Vagina (tissue), 2 donors: ENCODE data around the gene UNK. TPM values are rescaled to one million over a fixed set of nuclear protein-coding genes. Genes with fewer than 3 reads are reported as not detected.
"Not testable (repeated sequence)": the region's sequence is repeated elsewhere in the genome, so short reads cannot be mapped to it uniquely, and the experiment has no call there.

ENCODE experiments used
- DNase-seq, 2 donors: peaks; one replicate each; pipeline ENCODE4 v3.0.0-alpha.2; 2017; ENCODE audit errors: extremely low spot score in 2 of 2
- H3K27ac ChIP-seq: fragments of 200-600 bp; sonication (generic); one replicate; pipeline ENCODE4 v1.5.1; 2019
- H3K27me3 ChIP-seq: fragments of 200-600 bp; sonication (generic); one replicate; pipeline ENCODE4 v1.5.1; 2019
- H3K36me3 ChIP-seq, 2 donors: fragments of 200-600 bp; sonication (generic); one replicate each; pipeline ENCODE4 v1.5.1; 2017 to 2019
- H3K4me1 ChIP-seq: fragments of 200-600 bp; sonication (generic); one replicate; pipeline ENCODE4 v1.5.1; 2019
- H3K4me3 ChIP-seq, 2 donors: fragments of 200-600 bp; sonication (generic); 1 replicate in 1 of 2; 2 replicates in 1 of 2; pipeline ENCODE4 v1.5.1; 2016 to 2019
- H3K9me3 ChIP-seq: fragments of 200-600 bp; sonication (generic); one replicate; pipeline ENCODE4 v1.5.1; 2019
- POLR2A ChIP-seq, 2 donors: fragments of 450-650 bp; IDR thresholded peaks; one replicate each; pipeline ENCODE4 v1.6.1; 2017; ENCODE audit warnings: antibody characterized with exemption in 2 of 2, mild to moderate bottlenecking in 2 of 2, moderate library complexity in 2 of 2
- POLR2AphosphoS5 ChIP-seq, 2 donors: sonication (generic); formaldehyde crosslinking; IDR thresholded peaks; one replicate each; pipeline ENCODE4 v1.9.0; 2017; ENCODE audit warnings: antibody characterized with exemption in 2 of 2, mild to moderate bottlenecking in 2 of 2, low read depth in 1 of 2; ENCODE audit not compliant: insufficient read depth in 1 of 2
- intact Hi-C: fragments of 100-400 bp; cut with DNase I; formaldehyde crosslinking; loops from one replicate; pipeline ENCODE4 v1.15.1; 2023
- total RNA-seq: library from RNA; depleted of rRNA; stranded (reverse); fragments of >200 nt; gene quantifications from one replicate; pipeline ENCODE4 v1.2.3, GENCODE V29; 2016
- TF ChIP-seq, protein P1 (sequence below), 3 experiments: fragments of 450-650 bp in 2 of 3; fragments of 200-600 bp in 1 of 3; sonication (generic) in 1 of 3; IDR thresholded peaks; one replicate each; pipeline ENCODE4 v1.5.1; 2017 to 2019; ENCODE audit warnings: antibody characterized with exemption in 3 of 3, mild to moderate bottlenecking in 2 of 3, moderate library complexity in 2 of 3

The UNK gene
- total RNA-seq, 1 donor from 2014 or later: 35.1 TPM

DNA sequence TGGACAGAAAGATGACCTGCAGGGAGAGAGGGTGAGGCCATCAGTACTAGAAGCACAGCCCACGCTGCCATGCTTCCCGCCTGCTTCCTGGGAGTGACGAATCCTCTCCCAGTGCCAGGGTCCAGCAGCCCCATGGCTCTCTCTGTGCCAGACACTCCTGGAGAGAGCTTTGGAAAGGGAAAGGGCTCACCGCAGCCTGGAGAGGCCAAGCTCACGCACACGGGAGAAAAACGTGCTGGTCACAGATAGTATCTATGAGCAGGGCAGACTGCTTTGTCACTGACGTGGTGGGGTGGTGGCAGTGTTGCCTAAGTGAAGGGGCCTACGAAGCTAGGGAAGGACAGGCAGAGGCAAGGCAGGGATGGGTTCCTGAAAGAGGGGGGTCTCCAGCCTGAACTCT, 65.1 kb downstream of the UNK start:
- intact Hi-C loops: loop anchor here (5.0 kb wide), 2 partner anchors 43 to 72 kb away; a partner anchor contains a TSS
- no peaks in the 10 kb centered on the region for H3K9me3 ChIP-seq
- peaks cover 8 to 60% of the 10 kb centered on the region in 2 donors for H3K36me3 ChIP-seq
- no peak for DNase-seq
- H3K4me1 ChIP-seq: peaks cover 80% of the 10 kb centered on the region
- H3K4me3 ChIP-seq: no peak overlapping the region
- no peak overlapping the region for H3K27ac ChIP-seq
- TF ChIP-seq POLR2A (IDR thresholded peaks at IDR 0.05): no peak
- no peak for TF ChIP-seq POLR2AphosphoS5 (IDR thresholded peaks at IDR 0.05; ENCODE audit: insufficient read depth in 1 of 2, low read depth in 1 of 2)
- TF ChIP-seq, protein P1, sequence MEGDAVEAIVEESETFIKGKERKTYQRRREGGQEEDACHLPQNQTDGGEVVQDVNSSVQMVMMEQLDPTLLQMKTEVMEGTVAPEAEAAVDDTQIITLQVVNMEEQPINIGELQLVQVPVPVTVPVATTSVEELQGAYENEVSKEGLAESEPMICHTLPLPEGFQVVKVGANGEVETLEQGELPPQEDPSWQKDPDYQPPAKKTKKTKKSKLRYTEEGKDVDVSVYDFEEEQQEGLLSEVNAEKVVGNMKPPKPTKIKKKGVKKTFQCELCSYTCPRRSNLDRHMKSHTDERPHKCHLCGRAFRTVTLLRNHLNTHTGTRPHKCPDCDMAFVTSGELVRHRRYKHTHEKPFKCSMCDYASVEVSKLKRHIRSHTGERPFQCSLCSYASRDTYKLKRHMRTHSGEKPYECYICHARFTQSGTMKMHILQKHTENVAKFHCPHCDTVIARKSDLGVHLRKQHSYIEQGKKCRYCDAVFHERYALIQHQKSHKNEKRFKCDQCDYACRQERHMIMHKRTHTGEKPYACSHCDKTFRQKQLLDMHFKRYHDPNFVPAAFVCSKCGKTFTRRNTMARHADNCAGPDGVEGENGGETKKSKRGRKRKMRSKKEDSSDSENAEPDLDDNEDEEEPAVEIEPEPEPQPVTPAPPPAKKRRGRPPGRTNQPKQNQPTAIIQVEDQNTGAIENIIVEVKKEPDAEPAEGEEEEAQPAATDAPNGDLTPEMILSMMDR (IDR thresholded peaks at IDR 0.05): no peak
- no peaks in the 10 kb centered on the region for H3K27me3 ChIP-seq

- peaks cover 68% of the 10 kb centered on the region for H3K4me1 ChIP-seq
- H3K9me3 ChIP-seq: no peaks in the 10 kb centered on the region
- no peak for TF ChIP-seq POLR2AphosphoS5 (IDR thresholded peaks at IDR 0.05; ENCODE audit: insufficient read depth in 1 of 2, low read depth in 1 of 2)
- no peak for TF ChIP-seq POLR2A (IDR thresholded peaks at IDR 0.05)
- TF ChIP-seq, protein P1 (IDR thresholded peaks at IDR 0.05): no peak
- no peak overlapping the region for H3K27ac ChIP-seq
- intact Hi-C loops: no loop called here
- DNase-seq: no peak
- H3K4me3 ChIP-seq: no peak overlapping the region
- H3K36me3 ChIP-seq: peaks cover 8 to 59% of the 10 kb centered on the region in 2 donors
- H3K27me3 ChIP-seq: no peaks in the 10 kb centered on the region
Measured at GRCh38 chr17:75850928-75851692, 66.5 kb downstream of the UNK start.

GRCh38 chr17:75851693-75851991, 67.0 kb downstream of the UNK start:
- H3K9me3 ChIP-seq, H3K4me3 ChIP-seq, intact Hi-C loops, H3K27ac ChIP-seq, DNase-seq, H3K27me3 ChIP-seq: not testable (repeated sequence)
- peaks cover 68% of the 10 kb centered on the region for H3K4me1 ChIP-seq
- H3K36me3 ChIP-seq: peaks cover 8 to 53% of the 10 kb centered on the region in 2 donors

GRCh38 chr17:75853433-75853832, 68.8 kb downstream of the UNK start:
- Histone ChIP-seq H3K9me3 (no peaks in the 10 kb centered on the region), H3K27ac (peak overlapping the region; percentile 98), H3K27me3 (no peaks in the 10 kb centered on the region), H3K4me1 (peaks cover 52% of the 10 kb centered on the region), H3K4me3 (peak overlapping the region in 1 of 2 donors; percentile 81), H3K36me3 (peaks cover 0 to 35% of the 10 kb centered on the region in 2 donors)
- TF ChIP-seq POLR2AphosphoS5 (IDR thresholded peaks at IDR 0.05; ENCODE audit: insufficient read depth in 1 of 2, low read depth in 1 of 2) (no peak), POLR2A (IDR thresholded peaks at IDR 0.05) (no peak)
- TF ChIP-seq, protein P1 (IDR thresholded peaks at IDR 0.05): no peak
- intact Hi-C loops: no loop called here
- no peak for DNase-seq

DNA sequence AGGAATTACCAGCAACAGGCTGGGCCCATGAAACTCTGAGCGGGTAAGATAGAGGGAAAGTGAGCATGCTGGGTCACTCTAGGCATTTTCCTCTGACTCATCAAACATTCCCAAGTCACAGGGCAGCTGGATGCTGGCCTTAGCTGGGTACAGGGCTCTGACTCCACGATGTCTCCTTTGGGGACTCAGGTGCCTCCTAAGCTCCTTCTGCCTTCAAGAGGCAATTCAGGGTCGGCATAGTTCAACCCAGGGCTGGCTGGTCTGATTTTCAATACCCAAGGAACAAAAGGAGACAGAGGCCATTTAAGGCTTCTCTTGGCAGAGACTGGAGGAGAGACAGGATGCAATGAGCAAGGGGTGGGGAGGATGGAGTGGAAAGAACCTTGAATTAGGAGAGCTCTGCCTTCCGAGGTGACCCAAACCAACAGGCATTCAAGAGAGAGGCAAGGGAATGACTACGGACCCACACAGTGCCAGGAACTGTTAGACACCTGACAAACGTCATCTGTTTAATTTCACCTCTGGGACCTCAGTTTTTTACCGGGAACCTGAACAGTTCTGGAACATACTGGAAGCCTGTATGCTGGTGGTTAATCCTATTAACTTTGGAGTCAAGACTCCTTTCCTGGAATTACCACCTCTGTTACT, 69.6 kb downstream of the UNK start:
- no peak for DNase-seq
- no peaks in the 10 kb centered on the region for H3K9me3 ChIP-seq
- H3K36me3 ChIP-seq: peaks cover 0 to 28% of the 10 kb centered on the region in 2 donors
- intact Hi-C loops: loop anchor here (2.0 kb wide), 1 partner anchor 23 kb away; no protein-coding TSS in a partner anchor
- H3K27me3 ChIP-seq: no peaks in the 10 kb centered on the region
- H3K4me3 ChIP-seq: peak overlapping the region; percentile 81 to 97
- peak; percentile 15 to 58 for TF ChIP-seq POLR2AphosphoS5 (IDR thresholded peaks at IDR 0.05; ENCODE audit: insufficient read depth in 1 of 2, low read depth in 1 of 2)
- no peak for TF ChIP-seq POLR2A (IDR thresholded peaks at IDR 0.05)
- peak overlapping the region; percentile 98 for H3K27ac ChIP-seq
- H3K4me1 ChIP-seq: peaks cover 44% of the 10 kb centered on the region

DNA sequence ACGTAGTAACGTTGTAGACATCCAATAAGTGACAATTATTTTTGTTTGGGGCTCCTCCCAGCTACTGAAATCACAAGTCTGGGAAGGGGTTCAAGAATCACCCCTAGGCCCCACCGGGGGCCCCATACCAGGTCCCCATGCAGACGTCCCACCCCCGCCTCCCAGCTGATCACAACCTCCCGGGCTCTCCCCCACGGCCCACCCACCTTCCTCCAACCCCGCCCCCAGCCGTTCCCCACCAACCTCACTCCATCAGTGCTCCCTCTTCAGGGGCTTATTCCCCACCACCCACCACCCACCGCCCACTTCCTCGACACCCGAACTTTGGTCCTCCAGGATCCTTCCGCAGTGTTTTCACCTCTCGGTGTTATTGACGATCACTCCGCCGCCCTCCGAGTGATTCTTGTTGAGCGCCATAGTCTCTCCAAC, 70.3 kb downstream of the UNK start:
- intact Hi-C loops: loop anchor here (2.0 kb wide), 1 partner anchor 22 kb away; no protein-coding TSS in a partner anchor
- H3K27me3 ChIP-seq: no peaks in the 10 kb centered on the region
- H3K27ac ChIP-seq: peak overlapping the region; percentile 98
- H3K4me3 ChIP-seq: peak overlapping the region; percentile 81 to 97
- peaks cover 0 to 21% of the 10 kb centered on the region in 2 donors for H3K36me3 ChIP-seq
- no peak for DNase-seq
- peaks cover 38% of the 10 kb centered on the region for H3K4me1 ChIP-seq
- TF ChIP-seq POLR2A (IDR thresholded peaks at IDR 0.05) (peak in 1 of 2 donors; percentile 92), POLR2AphosphoS5 (IDR thresholded peaks at IDR 0.05; ENCODE audit: insufficient read depth in 1 of 2, low read depth in 1 of 2) (no peak)
- no peaks in the 10 kb centered on the region for H3K9me3 ChIP-seq
